ENCODE results near the gene PCNT.

Gene PCNT

GRCh38 chr21:46328151-46328550 is 4.2 kb downstream of the PCNT start:
- Mint-ChIP-seq H3K9me3 (no peaks in the 10 kb centered on the region), H3K4me3 (peak overlapping the region; percentile 54 to 57 (median 54)), H3K4me1 (peaks cover 13% of the 10 kb centered on the region), H3K27ac (no peak overlapping the region), H3K27me3 (ENCODE audit: low read depth) (no peaks in the 10 kb centered on the region), H3K36me3 (ENCODE audit: low read depth) (peaks cover 44% of the 10 kb centered on the region)
- TF ChIP-seq, protein P1, sequence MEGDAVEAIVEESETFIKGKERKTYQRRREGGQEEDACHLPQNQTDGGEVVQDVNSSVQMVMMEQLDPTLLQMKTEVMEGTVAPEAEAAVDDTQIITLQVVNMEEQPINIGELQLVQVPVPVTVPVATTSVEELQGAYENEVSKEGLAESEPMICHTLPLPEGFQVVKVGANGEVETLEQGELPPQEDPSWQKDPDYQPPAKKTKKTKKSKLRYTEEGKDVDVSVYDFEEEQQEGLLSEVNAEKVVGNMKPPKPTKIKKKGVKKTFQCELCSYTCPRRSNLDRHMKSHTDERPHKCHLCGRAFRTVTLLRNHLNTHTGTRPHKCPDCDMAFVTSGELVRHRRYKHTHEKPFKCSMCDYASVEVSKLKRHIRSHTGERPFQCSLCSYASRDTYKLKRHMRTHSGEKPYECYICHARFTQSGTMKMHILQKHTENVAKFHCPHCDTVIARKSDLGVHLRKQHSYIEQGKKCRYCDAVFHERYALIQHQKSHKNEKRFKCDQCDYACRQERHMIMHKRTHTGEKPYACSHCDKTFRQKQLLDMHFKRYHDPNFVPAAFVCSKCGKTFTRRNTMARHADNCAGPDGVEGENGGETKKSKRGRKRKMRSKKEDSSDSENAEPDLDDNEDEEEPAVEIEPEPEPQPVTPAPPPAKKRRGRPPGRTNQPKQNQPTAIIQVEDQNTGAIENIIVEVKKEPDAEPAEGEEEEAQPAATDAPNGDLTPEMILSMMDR (IDR thresholded peaks at IDR 0.05; ENCODE audit: unreplicated experiment in 3 of 3) = no peak

GRCh38 chr21:46329796-46330195 is 5.8 kb downstream of the PCNT start:
- no peaks in the 10 kb centered on the region for H3K27me3 Mint-ChIP-seq (ENCODE audit: low read depth)
- no peak overlapping the region for H3K4me3 Mint-ChIP-seq

DNA sequence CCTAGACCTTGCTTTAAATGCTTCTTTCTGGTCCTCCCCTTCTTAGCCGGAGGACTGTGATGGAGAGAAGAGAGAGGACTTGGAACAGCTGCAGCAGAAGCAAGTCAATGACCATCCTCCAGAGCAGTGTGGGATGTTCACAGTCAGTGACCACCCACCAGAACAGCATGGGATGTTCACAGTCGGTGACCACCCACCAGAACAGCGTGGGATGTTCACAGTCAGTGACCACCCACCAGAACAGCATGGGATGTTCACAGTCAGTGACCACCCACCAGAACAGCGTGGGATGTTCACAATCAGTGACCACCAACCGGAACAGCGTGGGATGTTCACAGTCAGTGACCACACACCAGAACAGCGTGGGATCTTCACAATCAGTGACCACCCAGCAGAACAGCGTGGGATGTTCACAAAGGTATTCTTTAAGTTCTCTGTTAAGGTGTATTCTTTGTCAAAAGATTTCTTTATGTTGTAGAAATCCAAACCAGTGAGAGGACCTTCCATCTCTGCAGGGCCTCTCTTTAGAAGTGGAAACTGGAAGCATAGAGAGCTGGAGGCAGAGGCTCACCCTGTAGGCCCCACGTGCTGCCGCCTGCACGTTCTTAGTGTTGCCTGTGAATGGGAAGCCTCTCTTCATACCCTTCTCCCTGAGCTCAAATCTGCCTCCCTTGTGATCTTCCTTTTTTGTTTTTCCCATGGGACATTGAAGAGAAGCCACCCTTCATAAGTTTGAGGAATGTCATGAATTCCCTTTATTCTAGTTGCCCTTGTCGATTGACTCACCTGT is 10.6 kb downstream of the PCNT start:
- Mint-ChIP-seq H3K36me3 (ENCODE audit: low read depth) (peaks cover 61% of the 10 kb centered on the region), H3K4me1 (no peaks in the 10 kb centered on the region), H3K27me3 (ENCODE audit: low read depth) (no peaks in the 10 kb centered on the region), H3K9me3 (no peaks in the 10 kb centered on the region), H3K27ac (no peak overlapping the region), H3K4me3 (no peak overlapping the region)
- TF ChIP-seq, protein P1 (IDR thresholded peaks at IDR 0.05; ENCODE audit: unreplicated experiment in 3 of 3) = no peak

More at GRCh38 chr21:46329796-46330195, 5.8 kb downstream of the PCNT start:
- Mint-ChIP-seq H3K4me1 (peaks cover 13% of the 10 kb centered on the region), H3K36me3 (ENCODE audit: low read depth) (peaks cover 48% of the 10 kb centered on the region), H3K9me3 (no peaks in the 10 kb centered on the region), H3K27ac (no peak overlapping the region)
- TF ChIP-seq, protein P1 (IDR thresholded peaks at IDR 0.05; ENCODE audit: unreplicated experiment in 3 of 3) = no peak

DNA sequence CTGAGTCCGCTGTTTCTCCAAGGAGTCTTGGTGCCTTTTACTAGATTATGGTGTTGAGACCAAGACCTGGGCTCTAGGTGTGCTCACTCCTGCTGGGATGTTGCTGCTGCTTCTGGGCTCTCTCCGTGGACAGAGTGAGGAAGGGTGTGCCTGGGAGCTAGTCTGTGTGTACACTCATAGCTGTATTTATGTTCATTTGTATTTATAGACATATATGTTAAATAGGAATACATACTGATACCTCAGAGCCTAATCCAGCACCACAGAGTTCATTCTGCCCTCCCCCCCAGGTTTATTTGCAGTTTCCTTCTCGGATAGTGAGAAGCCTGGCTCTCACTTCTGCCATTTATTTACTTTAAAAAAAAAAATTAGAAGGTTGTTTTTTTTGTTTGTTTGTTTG is 12.6 kb downstream of the PCNT start:
- Mint-ChIP-seq H3K4me1 (no peaks in the 10 kb centered on the region), H3K27ac (no peak overlapping the region), H3K9me3 (no peaks in the 10 kb centered on the region)

GRCh38 chr21:46340998-46341397 is 17.0 kb downstream of the PCNT start:
- no peaks in the 10 kb centered on the region for H3K27me3 Mint-ChIP-seq (ENCODE audit: low read depth)
- no peak overlapping the region for H3K4me3 Mint-ChIP-seq
- no peaks in the 10 kb centered on the region for H3K9me3 Mint-ChIP-seq
- TF ChIP-seq, protein P1 (IDR thresholded peaks at IDR 0.05; ENCODE audit: unreplicated experiment in 3 of 3) = no peak
- no peak overlapping the region for H3K27ac Mint-ChIP-seq
- no peaks in the 10 kb centered on the region for H3K4me1 Mint-ChIP-seq
- peaks cover 67% of the 10 kb centered on the region for H3K36me3 Mint-ChIP-seq (ENCODE audit: low read depth)

More for the DNA sequence above, 12.6 kb downstream of the PCNT start:
- peaks cover 65% of the 10 kb centered on the region for H3K36me3 Mint-ChIP-seq (ENCODE audit: low read depth)
- no peak overlapping the region for H3K4me3 Mint-ChIP-seq
- no peaks in the 10 kb centered on the region for H3K27me3 Mint-ChIP-seq (ENCODE audit: low read depth)
- TF ChIP-seq, protein P1 (IDR thresholded peaks at IDR 0.05; ENCODE audit: unreplicated experiment in 3 of 3) = no peak
